Fibroblast of skin of abdomen (primary cell): ENCODE measurements around the gene PTGER3.
"Not testable (repeated sequence)": the region's sequence is repeated elsewhere in the genome, so short reads cannot be mapped to it uniquely, and the experiment has no call there.

Experiments used
- DNase-seq: peaks from one replicate; pipeline ENCODE4 v3.0.0-alpha.2; 2013

PTGER3 gene

DNA sequence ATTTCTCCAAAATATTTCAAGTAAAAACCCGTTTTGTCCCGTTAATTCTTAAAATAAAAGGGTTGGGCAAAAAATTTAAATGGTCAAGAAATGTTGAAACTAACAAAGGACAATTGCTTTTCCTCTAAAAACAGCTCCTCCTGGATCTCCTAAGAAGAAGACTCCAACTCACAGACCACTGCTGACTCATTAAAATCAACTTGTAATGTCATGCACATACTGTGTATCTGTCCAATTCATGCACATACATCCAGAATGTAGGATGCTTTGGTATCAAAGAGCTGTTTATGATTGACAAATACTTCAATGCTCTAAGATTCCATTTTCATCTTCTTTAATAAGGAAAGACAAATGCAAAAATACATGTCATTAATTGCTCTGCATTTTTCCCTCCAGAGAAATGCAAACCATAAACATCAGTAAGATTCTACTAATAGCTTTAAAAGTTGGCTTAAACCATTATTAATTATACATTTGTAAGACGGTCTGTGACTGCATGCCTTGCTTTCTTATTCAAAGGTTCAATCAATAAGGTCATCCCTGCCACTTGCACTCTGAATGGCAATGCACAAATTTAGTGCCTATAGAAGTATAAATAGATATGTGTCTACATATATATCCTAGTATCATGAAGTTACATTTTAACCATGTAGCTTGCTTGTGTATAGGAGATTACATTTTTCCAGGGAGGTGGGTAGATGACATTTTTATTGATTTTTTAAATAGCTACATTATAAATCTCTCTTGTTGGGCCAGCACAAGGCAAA lies 44.7 kb downstream of the PTGER3 start:
- DNase-seq = no peak

DNA sequence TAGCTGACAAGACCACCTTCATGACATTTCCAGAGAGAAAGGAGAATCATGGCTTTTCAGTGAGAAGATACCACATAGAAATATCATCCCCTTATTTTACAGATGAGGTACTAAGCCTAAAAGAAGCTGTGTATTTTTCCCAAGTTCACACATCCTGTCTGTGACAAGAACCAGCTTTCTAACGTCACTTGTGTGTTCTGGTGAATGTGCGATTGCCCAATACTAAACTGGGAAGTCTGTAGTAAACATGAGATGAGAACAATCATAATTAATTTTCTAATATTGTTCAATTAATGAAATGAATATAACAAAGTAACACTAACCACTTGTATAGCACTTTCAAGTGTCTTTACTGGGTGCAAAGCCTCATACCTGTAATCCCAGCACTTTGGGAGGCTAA lies 46.0 kb downstream of the PTGER3 start:
- no peak for DNase-seq

DNA sequence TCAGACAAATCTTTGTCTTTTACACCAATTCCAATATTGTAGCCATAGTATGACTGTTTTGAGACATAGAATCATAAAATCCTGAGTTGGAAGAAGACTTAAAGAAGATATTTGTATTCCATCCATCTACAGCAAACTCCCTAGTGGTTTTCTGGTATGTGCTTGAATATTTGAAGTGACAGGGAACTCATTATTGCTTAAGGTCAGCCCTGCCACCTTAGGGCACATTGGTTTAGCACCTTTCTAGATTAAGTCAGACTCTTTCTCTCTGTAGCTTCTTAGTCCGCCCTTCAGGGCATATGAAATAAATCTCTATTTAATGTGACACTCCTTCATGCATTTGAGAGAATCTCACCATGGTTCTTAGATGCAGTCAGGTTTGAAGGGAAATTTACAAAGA lies 49.8 kb downstream of the PTGER3 start:
- DNase-seq = no peak

DNA sequence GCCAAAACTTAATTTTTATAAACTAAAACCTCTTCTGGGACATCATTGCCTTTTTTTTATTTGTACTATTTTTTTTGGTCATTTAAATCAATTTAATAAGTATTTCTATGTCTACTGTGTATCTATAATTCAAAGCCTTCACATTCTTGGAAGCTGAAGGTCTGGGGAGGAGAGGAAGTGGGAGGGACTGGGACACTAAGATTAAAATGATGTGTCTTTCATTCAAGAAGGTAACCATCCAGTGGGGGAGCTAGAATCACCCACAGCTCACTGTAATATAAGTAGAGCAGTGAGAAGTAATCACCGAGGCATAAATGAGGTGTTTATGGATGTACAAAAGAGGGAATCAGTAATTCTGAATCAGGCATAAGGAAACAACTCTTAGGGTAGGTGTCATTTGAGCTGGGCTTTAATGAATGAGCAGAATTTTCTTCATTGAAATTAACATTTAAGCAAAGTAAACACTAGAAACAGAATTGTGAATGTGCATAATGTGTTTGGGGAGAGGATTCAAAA lies 52.8 kb downstream of the PTGER3 start:
- DNase-seq = no peak

DNA sequence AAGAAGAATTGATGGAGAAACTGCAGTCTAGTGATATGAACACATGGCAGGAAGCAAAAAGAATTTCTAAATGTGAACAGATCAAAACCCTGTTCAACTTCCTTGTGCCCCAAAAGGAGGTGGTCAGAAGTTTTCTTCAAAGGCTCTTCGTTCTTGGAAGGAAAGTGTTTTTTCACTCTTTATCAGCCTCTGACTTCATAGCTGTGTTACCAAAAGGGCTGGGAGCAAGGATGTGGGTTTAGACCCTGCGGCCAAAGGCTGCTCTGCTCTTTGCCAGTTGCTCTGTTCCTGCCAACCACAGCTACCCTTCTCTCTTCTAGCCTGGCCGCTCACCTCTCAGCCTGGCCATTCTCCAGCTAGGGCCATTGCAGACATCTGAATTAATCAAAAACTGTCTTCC lies 53.8 kb downstream of the PTGER3 start:
- no peak for DNase-seq

DNA sequence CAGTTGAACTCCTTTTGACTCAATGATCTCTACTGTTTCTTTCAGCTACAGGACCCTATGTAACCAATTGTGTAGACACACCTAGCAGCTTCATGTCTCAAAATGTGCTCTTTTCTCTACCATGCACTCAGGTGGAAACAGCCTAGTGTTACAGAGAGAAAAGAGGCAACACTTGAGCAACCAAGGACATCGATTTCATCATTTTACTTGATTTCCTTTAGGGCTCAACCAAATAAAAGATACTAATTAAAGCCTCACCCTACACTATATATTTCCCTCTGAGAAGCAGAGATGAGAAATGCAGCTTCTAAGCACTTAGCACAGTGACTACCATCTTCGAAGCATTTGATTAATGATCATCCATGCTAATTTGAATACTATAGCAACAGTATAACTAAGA lies 55.1 kb downstream of the PTGER3 start:
- no peak for DNase-seq

DNA sequence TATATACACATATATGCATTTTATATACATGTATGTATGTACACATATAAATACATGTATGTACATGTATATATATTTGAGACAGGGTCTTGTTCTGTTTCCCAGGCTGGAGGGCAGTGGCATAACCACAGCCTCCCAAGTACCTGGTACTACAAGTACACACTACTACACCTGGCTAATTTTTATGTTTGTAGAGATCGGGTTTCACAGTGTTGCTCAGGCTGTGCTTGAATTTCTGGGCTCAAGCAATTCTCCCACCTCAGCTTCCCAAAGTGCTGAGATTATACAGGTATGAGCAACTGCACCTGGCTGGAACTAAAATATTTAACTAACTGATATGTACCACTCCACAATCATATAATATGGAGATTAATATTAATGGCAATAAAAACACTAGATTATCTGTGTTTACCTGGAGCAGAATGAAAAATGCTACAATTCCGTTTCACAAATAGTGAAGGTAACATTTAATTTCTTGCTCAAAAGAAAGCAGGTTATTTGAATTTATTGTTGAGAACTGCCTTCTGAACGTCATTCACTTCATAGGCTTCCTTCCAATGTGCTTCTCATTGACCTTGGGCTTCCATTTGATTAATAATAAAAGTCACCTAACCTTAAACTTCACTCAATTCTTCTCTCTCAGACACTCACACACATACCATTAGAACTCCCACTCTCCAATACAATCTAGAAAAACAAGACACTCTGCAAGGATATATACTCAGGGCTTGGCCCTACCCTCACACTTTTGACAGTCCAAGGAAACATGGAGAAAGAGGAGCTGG lies 57.0 kb downstream of the PTGER3 start:
- DNase-seq = no peak

DNA sequence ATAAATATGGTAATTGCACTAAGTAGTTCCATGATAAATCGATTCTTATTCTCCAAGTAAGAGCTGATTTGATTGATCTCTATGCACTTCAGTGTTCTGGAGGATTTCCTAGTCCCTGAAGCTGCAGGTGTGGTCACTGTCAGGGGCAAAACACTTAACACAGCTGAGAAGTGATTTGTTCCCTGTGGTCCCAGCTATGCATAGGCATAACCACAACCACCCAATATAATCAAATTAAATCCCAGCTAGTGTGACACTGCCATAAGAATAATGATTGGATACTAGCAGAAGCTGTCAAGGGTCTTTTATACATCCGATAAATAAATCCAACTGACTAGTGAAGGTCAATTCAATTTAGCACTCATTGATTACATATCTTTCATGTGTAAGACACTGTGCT lies 60.1 kb downstream of the PTGER3 start:
- no peak for DNase-seq

DNA sequence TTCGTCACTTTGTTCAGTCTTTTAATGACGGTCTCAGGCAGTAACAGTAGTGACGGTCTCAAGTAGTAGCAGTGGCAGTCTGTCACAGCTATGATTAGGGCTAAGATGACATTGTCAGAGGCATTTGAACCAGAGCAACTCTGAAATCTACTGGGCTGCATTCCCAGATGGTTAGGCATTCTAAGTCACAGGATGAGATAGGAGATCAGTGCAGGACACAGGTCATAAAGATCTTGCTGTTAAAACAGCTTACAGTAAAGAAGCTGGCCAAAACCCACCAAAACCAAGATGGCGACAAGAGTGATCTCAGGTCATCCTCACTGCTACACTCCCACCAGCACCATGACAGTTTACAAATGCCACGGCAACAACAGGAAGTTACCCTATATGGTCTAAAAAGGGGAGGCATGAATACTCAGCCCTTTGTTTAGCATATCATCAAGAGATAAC lies 61.8 kb downstream of the PTGER3 start:
- DNase-seq = not testable (repeated sequence)

DNA sequence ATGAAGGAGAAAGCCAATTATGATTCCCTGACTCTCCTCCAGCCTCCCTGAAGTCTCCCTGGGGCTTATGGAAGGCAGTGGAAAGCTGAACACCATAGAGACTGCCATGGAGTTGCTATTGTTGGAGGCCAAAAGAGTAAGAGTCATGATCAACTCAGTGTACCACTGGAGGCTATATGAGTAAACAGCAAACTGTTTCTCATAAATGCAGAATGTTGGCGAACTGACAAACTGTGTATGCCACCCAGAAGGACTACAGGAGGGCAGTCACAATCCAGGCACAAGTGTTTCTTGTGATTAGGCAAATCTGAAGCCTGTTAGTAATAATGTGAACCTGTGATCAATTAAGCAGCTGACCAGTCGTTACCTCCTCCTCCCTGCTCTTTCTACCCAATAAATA lies 62.3 kb downstream of the PTGER3 start:
- DNase-seq = not testable (repeated sequence)

DNA sequence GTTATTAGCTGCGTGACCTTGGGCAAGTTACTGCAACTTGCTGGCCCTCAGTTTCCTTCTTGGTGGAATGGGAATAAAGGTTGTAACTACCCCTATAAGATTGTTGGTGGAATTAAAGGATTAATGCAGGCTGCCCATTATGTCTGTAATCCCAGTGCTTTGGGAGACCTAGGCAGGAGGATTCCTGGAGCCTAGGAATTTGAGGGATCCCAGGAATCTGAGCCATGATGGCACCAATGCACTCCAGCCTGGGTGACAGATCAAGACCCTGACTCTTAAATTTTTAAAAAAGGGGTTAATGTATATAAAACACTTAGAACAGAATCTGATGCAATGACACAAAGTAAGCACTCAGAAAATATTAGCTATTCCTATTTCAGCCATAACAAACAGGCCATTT lies 67.3 kb downstream of the PTGER3 start:
- DNase-seq = no peak

DNA sequence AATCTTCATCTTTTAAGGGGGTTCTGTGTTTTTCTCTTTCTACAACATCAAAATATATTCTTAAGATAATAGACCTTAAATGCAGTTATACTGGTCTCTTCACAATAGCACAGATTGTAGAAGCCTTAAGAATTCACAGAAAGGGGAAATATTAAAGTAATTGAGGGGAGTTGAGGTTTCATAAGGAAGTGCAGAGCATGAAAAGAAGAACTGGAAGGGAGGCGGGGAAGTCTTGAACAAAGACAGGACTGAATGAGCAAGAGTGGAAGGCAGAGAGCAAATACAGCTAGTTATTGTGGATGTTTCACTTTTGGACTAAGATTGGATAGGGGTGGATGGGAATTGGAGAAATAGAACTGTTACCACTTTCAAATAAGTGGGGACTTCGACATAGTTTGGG lies 67.7 kb downstream of the PTGER3 start:
- DNase-seq = no peak

DNA sequence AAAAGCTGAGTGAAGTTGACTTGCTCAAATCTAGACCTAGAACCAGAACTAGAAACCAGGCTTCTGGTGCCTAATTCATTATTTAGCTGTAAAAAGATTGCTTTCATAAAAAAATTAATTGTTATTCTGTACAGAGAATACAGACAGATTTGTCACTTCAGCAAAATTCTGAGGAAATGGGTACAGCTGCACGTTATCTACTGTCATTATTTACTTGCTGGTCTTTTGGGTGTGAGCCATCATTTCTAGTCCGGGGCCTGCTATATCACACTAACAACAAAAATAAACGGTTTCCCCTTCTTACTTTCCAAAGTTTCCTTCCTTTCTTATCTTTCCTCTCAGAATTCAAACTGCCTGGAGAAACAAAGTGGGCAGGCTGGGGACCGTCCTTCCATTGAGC lies 68.3 kb downstream of the PTGER3 start:
- DNase-seq = no peak

DNA sequence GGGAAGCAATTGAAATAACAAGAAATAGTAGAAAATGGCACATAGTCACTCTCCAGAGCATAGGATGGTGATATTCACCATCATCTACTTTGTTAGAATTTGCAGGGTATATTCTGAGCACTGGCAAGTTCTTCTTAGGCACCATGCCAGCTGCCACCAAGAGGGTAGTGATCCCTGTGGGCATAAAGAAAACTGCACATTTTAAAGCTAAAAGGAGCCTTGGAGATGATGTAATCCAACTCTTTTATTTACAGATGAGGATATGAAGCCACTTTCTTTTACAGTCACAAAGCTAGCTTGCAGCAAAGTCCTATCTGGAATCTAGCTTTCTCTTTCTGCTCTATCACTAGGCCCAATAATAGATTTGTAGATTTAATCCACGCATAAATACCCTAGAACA lies 69.0 kb downstream of the PTGER3 start:
- no peak for DNase-seq

DNA sequence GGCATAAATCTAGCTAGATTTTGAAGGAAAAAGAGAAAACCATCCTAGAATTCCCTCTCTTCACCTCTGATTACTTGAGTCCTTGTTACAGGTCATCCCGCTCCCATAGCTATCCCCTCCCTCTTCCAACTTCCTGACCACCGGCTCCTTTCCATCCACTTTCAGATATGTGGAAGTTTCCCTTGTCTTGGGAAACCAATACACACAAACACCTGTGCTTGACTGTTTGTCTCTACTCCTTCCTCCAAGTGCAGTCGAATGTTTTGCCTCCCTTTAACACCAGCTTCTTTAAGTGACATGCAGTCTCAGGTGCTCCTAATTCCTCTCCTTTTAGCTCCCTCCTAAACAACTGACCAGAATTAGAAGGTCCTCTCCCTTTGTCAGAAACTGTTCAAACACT lies 70.0 kb downstream of the PTGER3 start:
- no peak for DNase-seq

DNA sequence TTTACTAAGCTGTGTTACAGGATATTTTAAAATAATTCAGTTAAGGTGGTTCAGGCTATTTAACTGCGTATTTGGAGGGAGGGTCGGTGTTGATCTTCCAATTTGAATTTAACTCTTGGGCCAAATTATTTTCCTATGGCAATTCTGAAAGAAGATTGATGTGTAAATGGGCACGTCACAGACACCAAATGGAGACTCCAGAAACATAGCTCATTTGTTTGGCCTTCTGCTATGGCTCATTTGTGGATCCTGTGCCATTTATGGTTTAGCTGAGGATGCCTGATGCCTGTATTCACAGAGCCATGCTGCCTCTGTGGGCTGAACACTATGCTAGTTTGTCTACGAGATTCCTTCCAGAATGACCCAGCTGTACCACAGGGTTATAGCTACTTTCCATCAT lies 70.6 kb downstream of the PTGER3 start:
- DNase-seq = no peak

DNA sequence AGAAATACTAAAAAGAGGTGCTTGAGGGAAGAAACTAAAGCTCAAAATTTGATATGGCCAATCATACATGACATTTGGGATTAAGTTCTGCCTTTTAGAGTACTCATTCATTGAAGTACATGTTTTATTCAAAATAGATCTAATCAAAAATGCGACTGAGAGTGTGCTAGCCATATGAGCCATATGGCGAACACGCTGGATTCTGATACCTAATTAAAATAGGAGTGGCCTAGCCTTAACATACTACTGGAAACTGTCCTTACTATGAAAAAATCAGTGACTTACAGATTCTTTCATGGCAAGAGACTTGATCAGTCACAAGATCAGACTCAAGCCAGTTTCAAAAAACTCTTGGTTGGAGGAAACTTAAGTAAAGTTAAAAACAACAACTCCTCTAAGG lies 73.9 kb downstream of the PTGER3 start:
- no peak for DNase-seq

DNA sequence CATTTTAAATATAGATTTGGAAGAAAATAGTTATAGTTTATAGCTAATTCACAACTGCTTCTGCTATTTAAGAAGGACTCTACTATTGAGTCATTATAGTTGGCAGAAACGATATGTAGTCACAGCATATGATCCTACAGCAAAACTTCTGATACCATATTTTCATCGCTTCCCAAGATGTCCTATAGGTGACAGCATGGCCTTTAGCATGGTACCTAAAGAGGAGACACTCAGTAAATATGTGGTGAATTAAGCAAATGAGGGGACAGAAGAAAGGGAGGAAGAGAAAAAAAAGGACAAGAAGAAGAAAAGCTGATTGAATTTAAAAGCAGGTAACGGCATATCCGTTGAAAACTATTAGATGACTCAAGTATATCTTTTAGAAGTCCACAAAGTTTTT lies 77.2 kb downstream of the PTGER3 start:
- no peak for DNase-seq

DNA sequence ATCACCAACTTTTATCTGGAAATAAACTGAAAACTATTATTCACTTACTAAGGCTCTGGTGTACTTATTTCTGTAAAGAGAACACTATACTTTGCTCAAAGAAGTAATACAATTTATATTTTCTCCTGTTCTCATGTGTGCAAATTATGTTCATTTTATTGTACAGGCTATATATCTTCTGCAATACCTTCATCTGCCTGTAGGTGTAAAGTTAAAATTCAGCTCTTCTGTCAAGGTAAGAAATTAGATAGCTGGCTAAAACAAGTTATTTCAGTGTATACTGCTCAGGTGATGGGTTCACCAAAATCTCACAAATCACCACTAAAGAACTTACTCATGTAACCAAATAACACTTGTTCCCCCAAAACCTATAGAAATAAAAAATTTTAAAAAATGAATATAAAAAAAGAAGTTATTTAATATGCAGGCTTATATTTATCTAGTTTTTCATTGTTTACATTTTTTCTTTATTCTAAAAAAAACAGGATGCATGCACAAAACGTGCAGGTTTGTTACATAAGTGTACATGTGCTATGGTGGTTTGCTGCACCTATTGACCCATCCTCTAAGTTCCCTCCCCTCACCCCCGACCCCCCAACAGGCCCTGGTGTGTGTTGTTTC lies 81.5 kb downstream of the PTGER3 start:
- no peak for DNase-seq

DNA sequence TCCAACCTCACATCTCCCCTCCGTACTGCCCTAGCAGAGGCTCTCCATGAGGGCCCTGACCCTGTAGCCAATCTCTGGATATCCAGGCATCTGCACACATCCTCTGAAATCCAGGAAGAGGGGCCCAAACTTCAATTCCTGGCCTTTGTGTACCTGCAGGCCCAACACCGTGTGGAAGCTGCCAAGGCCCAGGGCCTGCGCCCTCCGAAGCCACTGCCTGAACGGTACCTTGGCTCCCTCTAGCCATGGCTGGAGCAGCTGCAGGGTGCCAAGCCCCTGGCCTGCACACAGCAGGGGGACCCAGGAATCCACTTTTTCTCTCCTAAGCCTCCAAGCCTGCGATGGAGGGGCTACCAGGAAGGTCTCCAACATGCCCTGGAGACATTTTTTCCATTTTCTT lies 84.2 kb downstream of the PTGER3 start:
- DNase-seq = no peak

DNA sequence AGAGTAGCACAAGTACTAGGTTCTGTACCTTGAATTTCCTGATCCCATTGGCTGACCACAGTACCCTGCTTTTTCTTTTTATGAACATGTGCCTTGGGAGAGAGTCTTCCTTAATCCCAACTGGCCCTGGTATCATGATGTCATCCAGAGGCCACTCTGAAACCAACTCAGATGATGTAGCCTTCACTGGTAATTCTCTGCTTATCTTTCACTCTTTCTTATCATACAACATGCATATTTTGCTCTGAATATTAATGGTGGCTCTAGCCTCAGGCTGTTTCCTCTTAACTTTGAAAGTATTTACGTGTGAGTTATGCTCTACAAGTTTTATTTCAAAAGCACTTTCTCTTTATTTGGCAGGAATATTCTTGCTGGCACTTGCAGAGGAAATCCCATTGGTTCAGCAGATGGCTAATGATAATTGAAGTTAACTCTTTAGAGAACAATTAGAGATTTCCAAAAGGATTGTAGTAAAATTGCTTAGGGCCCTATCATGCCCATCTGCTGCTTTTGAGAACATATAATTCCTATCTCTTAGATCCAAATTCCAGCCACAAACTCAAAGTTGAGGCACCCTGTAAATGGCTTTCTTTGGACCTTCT lies 86.1 kb downstream of the PTGER3 start:
- DNase-seq = no peak

DNA sequence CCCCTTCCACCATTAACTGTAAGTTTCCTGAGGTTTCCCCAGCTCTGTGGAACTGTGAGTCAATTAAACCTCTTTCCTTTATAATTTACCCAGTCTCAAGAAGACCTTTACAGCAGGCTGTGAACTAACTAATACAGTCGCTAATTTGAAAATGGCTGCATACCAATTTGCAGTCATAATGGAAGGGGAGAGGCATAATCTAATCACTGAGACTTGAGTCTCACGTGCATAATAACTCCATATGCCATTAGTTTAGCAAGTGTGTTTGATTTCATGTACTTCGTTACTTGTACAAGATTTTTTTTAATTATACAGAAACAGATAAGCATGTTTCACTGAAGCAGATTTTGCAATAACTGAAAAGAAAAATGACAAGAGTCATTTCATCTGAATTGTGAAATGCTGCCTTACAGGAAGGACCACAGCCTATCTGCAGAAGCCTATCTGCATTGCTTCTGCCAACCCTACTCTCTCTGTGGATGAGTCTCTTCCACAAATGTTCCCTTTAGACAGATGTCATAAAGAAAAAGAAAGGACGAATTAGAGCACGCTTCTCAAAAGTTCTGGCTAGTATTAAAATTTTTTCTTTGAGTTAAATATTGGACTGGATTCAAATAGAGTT lies 99.1 kb downstream of the PTGER3 start:
- DNase-seq = no peak

DNA sequence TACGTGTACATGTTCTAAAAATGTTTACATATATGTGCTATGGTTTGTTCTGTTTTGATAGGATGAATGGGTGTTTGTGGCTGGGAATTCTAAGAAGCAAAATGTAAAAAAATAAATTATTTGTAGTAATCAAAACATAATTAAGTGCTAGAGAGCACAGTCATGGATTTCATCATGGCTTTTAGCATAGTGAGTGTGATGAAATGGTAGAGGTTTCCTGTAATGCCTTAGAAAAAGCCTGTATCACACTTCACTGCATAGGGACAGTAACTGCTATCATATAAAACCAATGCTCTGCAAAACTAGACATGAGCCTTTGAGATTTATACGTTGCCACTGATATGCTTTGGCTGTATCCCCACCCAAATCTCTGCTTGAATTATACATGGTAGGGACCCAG lies 99.8 kb downstream of the PTGER3 start:
- no peak for DNase-seq
